Bone marrow (tissue), 2 donors: ENCODE results near the gene IL10RB.
A peak's percentile ranks its signal among the peaks of the same experiment; 100 is the strongest.
"Not testable (repeated sequence)": the region's sequence is repeated elsewhere in the genome, so short reads cannot be mapped to it uniquely, and the experiment has no call there.

Experiments
- DNase-seq, 2 donors: peaks; one replicate each; lab custom pipeline; 2025; lab: John Stamatoyannopoulos, UW

Gene IL10RB

GRCh38 chr21:33302055-33302454 lies 35.9 kb downstream of the IL10RB start:
- no peak for DNase-seq

GRCh38 chr21:33302796-33303195 lies 36.6 kb downstream of the IL10RB start:
- no peak for DNase-seq

- no peak for DNase-seq
Measured at GRCh38 chr21:33305344-33305671, 39.1 kb downstream of the IL10RB start.

DNA sequence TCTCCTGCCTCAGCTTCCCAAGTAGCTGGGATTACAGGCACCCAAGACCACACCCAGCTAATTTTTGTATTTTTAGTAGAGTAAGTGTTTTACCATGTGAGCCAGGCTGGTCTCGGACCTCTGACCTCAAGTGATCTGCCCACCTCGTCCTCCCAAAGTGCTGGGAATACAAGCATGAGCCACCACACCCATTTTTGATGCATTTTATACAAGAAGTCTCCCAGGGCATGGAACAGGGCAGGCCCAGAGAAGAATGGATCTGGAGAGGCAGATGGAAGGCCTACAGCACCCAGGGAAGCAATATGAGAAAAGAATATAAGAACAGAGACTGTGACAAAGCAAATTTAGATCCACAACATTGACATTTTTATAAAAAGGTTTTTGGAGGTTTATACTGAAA lies 39.8 kb downstream of the IL10RB start:
- DNase-seq = no peak

- peak in 1 of 2 donors; percentile 68 for DNase-seq
Measured at GRCh38 chr21:33308586-33309490, 42.7 kb downstream of the IL10RB start.

GRCh38 chr21:33309778-33310177 lies 43.6 kb downstream of the IL10RB start:
- DNase-seq = no peak

- no peak for DNase-seq
Measured at GRCh38 chr21:33312121-33312520, 46.0 kb downstream of the IL10RB start.

- DNase-seq = no peak
Measured at GRCh38 chr21:33313183-33313582, 47.0 kb downstream of the IL10RB start.

GRCh38 chr21:33313611-33314010 lies 47.4 kb downstream of the IL10RB start:
- DNase-seq = no peak

- no peak for DNase-seq
Measured at GRCh38 chr21:33314111-33314510, 47.9 kb downstream of the IL10RB start.

GRCh38 chr21:33315946-33316710 lies 50.0 kb downstream of the IL10RB start:
- no peak for DNase-seq

GRCh38 chr21:33317145-33317544 lies 51.0 kb downstream of the IL10RB start:
- no peak for DNase-seq

DNA sequence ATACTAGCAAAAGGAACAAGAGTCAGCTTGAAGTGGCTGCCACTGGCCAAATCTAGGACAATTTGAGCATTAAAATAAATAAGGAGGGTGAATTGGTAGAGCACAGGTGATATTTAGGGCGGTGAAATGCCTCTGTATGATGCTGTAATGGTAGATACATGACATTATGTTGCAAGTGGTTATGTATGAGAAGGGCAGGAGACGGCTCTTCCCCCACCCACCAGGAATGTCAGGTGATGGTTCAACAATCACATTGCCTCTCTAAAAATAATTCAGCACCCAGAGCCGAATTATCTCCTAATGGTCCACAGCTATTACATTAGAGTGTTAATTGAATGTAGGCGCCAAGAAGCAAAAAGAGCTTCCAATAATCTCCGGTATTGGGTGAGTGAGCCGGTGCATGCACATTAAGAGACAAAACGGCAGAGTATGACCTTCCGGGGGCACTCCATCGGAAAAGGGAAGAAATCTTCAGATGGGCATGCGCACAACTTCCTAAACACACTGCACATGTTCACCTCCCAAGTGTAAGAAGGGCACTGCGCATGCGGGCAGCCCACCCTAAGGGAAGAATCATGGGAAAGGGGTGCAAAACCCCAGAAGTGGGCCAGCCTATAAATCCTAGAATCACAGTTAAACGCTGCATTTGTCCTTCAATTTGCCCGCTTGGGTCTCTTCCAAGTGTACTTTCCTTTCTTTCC lies 51.8 kb downstream of the IL10RB start:
- no peak for DNase-seq

GRCh38 chr21:33321005-33321404 lies 54.8 kb downstream of the IL10RB start:
- DNase-seq = not testable (repeated sequence)

DNA sequence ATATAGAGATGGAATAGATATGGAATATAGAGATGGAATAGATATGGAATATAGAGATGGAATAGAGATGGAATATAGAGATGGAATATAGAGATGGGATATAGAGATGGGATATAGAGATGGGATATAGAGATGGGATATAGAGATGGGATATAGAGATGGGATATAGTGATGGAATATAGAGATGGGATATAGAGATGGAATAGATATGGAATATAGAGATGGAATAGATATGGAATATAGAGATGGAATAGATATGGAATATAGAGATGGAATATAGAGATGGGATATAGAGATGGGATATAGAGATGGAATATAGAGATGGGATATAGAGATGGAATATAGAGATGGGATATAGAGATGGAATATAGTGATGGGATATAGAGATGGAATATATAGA lies 57.4 kb downstream of the IL10RB start:
- DNase-seq = not testable (repeated sequence)

DNA sequence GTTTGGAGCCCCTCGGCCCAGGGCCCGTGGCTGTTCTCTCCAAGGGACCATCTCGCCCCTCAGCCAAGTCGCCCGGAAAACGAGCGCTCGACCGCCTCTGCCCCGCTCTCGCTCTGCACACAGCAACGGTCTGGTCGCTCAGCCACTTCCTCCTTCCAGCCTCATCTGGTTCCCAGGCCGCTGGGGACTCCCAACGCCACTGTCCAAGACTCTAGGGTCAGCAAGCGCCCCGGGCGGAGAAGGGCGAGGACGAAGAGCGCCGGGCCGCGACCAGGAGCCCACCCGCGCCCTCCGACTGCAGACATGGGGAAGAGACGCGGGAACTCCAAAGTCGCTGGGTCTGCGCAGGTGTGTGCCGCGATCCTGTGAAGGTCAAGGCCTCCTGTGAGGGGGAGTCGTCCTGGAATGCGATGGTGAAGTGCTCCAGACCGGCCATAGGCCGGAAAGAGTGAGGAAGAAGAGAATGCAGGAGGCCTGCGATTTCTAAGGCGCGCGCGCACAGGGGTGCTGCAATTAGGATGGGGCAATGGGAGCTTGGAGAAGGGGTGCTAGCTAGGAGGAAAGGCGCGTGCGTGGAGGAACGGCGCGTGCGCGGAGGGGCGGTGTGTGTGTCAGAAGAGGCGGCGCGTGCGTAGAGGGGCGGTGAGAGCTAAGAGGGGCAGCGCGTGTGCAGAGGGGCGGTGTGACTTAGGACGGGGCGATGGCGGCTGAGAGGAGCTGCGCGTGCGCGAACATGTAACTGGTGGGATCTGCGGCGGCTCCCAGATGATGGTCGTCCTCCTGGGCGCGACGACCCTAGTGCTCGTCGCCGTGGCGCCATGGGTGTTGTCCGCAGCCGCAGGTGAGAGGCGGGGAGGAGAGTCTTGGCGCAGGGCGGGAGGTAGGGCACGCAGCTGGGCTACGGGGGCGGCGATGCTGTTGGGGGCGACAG lies 58.4 kb downstream of the IL10RB start, which contains the start of gene IFNAR1:
TSS of gene IFNAR1 (plus strand) at position 680 of the 931 bp plus-strand sequence. CDS start at position 766, 86 bp downstream.
- peak; percentile 97 to 100 for DNase-seq

- DNase-seq = peak; percentile 58 to 88
Measured at GRCh38 chr21:33325222-33326067, 59.3 kb downstream of the IL10RB start.

DNA sequence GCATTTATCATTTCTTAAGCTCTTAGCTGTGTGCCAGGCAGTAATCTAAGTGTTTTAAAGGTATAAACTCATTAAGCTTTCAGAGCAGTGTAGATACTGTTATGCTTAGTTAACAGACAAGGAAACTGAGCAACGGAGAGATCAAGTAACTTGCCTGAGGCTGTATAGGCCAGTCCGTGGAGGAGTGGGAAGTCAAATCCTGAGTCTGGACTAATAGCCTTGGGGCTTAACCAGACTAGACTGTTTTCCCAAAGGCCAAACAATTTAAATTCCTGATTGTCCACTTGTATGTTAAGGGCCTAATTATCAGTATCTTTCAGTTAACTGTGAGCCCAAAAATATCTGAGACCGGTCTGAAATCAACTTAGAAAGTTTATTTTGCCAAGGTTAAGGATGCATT lies 61.2 kb downstream of the IL10RB start:
- no peak for DNase-seq

DNA sequence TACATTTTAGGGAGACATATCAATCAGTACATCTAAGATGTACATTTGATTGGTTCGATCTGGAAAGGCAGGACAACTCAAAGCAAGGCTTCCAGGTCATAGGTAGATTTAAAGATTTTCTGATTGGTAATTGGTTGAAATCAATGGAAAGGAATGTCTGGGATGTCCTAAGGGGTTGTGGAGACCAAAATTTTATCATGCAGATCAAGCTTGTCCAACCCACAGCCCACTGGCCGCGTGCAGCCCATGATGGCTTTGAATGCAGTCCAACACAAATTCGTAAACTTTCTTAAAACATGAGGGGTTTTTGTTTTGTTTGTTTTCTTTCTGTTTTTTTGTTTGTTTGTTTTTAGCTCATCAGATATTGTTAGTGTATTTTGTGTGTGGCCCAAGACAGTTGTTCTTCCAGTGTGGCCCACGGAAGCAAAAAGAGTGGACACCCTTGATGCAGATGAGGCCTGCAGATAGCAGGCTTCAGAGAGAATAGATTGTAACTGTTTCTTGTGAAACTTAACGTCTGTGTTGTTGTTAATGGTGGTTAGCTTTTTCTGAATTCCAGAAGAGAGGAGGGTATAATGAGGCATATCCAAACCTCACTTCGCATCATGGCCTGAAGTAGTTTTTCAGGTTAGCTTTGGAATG lies 61.7 kb downstream of the IL10RB start:
- no peak for DNase-seq

DNA sequence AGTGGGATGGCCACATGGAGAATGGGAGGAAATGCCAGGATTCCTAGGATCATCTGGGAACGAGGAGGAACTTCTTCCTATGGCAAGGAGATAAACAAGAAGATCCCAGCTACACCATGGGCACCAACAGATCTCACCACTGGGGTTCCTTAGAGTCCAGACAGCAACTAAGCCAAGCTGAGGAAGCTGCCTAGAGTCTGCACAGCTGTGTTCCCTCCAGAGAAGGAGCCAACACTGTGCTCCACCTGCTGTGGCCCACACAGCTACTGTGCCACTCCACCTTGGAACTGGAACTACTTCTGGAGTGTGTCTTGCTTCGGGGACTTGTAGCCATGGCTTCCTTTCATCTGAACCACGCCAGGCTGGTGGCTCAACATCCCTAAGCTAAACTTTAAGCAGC lies 64.6 kb downstream of the IL10RB start:
- no peak for DNase-seq
